ENCODE measurements around the gene C1orf232. TPM values are rescaled to one million over a fixed set of nuclear protein-coding genes. Genes with fewer than 3 reads are reported as not detected.

The C1orf232 gene
- polyA plus RNA-seq, 1 experiment, result not detected

DNA sequence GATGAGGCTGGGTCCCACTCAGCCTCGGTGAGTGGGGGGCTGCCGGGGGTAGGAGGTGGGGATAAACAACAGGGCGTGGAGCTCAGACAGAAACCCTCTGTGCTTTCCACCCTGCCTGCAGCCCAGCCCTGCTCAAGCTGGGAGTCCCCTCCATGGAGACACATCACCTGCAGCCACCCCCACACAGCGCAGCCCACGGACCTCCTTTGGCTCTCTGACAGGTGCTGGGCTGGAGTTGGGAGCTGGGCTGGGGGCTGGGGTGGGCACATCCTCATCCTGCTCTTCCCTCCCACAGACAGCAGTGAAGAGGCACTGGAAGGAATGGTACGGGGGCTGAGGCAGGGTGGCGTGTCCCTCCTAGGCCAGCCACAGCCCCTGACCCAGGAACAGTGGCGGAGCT, 19.7 kb upstream of the C1orf232 start:
- TF ChIP-seq, protein P1, sequence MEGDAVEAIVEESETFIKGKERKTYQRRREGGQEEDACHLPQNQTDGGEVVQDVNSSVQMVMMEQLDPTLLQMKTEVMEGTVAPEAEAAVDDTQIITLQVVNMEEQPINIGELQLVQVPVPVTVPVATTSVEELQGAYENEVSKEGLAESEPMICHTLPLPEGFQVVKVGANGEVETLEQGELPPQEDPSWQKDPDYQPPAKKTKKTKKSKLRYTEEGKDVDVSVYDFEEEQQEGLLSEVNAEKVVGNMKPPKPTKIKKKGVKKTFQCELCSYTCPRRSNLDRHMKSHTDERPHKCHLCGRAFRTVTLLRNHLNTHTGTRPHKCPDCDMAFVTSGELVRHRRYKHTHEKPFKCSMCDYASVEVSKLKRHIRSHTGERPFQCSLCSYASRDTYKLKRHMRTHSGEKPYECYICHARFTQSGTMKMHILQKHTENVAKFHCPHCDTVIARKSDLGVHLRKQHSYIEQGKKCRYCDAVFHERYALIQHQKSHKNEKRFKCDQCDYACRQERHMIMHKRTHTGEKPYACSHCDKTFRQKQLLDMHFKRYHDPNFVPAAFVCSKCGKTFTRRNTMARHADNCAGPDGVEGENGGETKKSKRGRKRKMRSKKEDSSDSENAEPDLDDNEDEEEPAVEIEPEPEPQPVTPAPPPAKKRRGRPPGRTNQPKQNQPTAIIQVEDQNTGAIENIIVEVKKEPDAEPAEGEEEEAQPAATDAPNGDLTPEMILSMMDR (IDR thresholded peaks at IDR 0.05; ENCODE audit: insufficient read depth, low read depth, low read length), result no peak
- CTCF ChIA-PET, result no interaction called here
- no peak for DNase-seq (ENCODE audit: low read depth)

DNA sequence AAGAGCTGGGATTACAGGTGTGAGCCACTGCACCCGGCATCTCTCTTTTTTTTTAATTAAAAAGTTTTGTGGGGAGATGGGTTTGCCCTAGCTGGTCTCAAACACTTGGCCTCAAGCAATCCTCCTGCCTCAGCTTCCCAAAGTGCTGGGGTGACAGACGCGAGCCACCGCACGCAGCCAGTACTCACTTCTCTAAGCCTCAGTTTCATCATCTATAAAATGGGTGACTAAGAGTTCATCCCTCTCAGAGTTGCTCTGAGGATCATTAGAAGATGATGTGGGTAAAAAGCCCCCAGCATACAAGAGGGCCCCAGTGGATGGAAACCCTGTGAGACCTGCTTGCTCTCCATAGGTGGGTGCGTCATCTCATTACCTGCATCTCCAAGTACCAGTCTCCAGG, 19.1 kb upstream of the C1orf232 start:
- ChIA-PET CTCF (interaction anchor here (1.7 kb wide), 1 partner anchor 229 kb away, joined by 3 read pairs; no protein-coding TSS in a partner anchor), POLR2A (no interaction called here)
- TF ChIP-seq, protein P1 (IDR thresholded peaks at IDR 0.05; ENCODE audit: insufficient read depth, low read depth, low read length), result no peak

More for the DNA sequence above, 19.7 kb upstream of the C1orf232 start:
- no peak overlapping the region for H3K4me3 ChIP-seq (ENCODE audit: low read depth, low read length)
- H3K27me3 ChIP-seq (ENCODE audit: control insufficient read depth, insufficient read depth, low read length), result no peaks in the 10 kb centered on the region
- no peaks in the 10 kb centered on the region for H3K36me3 ChIP-seq (ENCODE audit: control insufficient read depth, insufficient read depth, low read length)
- POLR2A ChIA-PET, result no interaction called here

DNA sequence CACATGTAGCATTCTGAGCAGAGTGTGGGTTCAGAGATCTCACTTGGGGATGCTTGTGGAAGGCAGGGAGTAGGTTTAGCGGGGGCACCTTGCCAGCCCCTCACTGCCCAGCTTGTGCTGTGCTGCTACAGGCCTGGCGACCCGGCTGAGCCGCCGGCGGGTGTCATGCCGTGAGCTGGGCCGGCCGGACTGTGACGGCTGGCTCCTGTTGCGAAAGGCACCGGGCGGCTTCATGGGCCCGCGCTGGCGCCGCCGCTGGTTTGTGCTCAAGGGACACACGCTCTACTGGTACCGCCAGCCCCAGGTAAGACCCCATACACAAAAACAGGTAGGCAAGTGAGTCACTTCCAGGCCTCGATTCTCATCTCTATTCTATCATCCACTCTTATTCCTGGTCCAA, 16.1 kb upstream of the C1orf232 start:
- CTCF ChIA-PET, result interaction anchor here (1.3 kb wide), 1 partner anchor 39 kb away, joined by 3 read pairs; no protein-coding TSS in a partner anchor

More for the DNA sequence above, 19.1 kb upstream of the C1orf232 start:
- DNase-seq (ENCODE audit: low read depth), result no peak
- Histone ChIP-seq H3K36me3 (ENCODE audit: control insufficient read depth, insufficient read depth, low read length) (no peaks in the 10 kb centered on the region), H3K4me3 (ENCODE audit: low read depth, low read length) (no peak overlapping the region), H3K27me3 (ENCODE audit: control insufficient read depth, insufficient read depth, low read length) (no peaks in the 10 kb centered on the region)

DNA sequence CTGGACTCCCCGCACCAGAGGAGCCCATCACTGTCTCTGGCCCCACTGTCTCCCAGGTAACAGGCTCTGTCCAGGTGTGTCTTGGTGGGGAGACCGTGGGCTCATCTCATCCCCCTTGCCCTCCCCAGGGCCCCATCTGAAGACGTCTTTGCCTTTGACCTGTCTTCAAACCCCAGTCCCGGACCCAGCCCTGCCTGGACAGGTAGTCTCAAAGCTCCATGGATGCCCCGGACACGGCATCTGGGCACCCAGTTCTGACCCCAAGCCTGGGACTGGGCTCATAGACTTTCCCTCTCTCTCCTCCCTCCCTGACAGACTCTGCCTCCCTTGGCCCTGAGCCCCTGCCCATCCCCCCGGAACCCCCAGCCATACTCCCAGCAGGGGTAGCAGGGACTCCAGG, 15.3 kb upstream of the C1orf232 start:
- Histone ChIP-seq H3K4me3 (ENCODE audit: low read depth, low read length) (no peak overlapping the region), H3K27me3 (ENCODE audit: control insufficient read depth, insufficient read depth, low read length) (no peaks in the 10 kb centered on the region), H3K36me3 (ENCODE audit: control insufficient read depth, insufficient read depth, low read length) (no peaks in the 10 kb centered on the region)
- no peak for DNase-seq (ENCODE audit: low read depth)
- TF ChIP-seq, protein P1 (IDR thresholded peaks at IDR 0.05; ENCODE audit: insufficient read depth, low read depth, low read length), result no peak
- POLR2A ChIA-PET, result no interaction called here
- CTCF ChIA-PET, result interaction anchor here (1.6 kb wide), 1 partner anchor 14 kb away, joined by 5 read pairs; the partner anchor contains the start of gene ZNF593

More for the DNA sequence above, 16.1 kb upstream of the C1orf232 start:
- TF ChIP-seq, protein P1 (IDR thresholded peaks at IDR 0.05; ENCODE audit: insufficient read depth, low read depth, low read length), result no peak
- Histone ChIP-seq H3K36me3 (ENCODE audit: control insufficient read depth, insufficient read depth, low read length) (no peaks in the 10 kb centered on the region), H3K27me3 (ENCODE audit: control insufficient read depth, insufficient read depth, low read length) (no peaks in the 10 kb centered on the region), H3K4me3 (ENCODE audit: low read depth, low read length) (no peak overlapping the region)
- no peak for DNase-seq (ENCODE audit: low read depth)
- POLR2A ChIA-PET, result no interaction called here

DNA sequence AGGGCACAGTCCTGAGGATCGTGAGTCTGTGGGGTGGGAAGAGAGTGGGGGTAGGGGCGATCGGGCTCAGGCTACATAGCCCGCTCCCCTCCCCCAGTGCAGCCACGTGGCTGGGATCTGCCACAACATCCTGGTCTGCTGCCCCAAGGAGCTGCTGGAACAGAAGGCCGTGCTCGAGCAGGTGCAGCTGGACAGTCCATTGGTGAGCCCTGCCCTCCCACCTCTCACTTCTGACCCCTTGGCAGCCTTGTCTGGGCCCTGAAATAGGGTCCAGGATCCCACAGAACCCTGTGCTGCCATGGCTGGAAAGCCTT, 13.6 kb upstream of the C1orf232 start:
- TF ChIP-seq, protein P1 (IDR thresholded peaks at IDR 0.05; ENCODE audit: insufficient read depth, low read depth, low read length), result no peak
- POLR2A ChIA-PET, result no interaction called here
- no peak overlapping the region for H3K4me3 ChIP-seq (ENCODE audit: low read depth, low read length)
- DNase-seq (ENCODE audit: low read depth), result no peak
- CTCF ChIA-PET, result interaction anchor here (1.1 to 4.6 kb wide), 3 partner anchors 11 to 235 kb away, joined by 4 to 21 read pairs (median 7); partner anchors contain the start of genes C1orf232, ZNF593 and ZNF593OS
- no peaks in the 10 kb centered on the region for H3K27me3 ChIP-seq (ENCODE audit: control insufficient read depth, insufficient read depth, low read length)
- no peaks in the 10 kb centered on the region for H3K36me3 ChIP-seq (ENCODE audit: control insufficient read depth, insufficient read depth, low read length)
